GM23338 (cell line): ENCODE data around the gene QRICH1.

Experiments
- CTCF ChIP-seq, 2 experiments: fragments of 200-600 bp in 1 of 2; sonication (generic) in 1 of 2; conservative IDR thresholded peaks; 2 replicates each; pipeline versions ENCODE4 v1.5.1 to v1.6.1; 2016 to 2017; ENCODE audit warnings: antibody characterized with exemption in 2 of 2, low read depth in 2 of 2, mild to moderate bottlenecking in 2 of 2, moderate library complexity in 1 of 2
- ETS1 ChIP-seq: IDR thresholded peaks from 2 replicates; pipeline ENCODE4 v1.6.1; 2016; ENCODE audit warnings: antibody characterized with exemption
- EZH2 ChIP-seq: fragments of 200-600 bp; sonication (generic); IDR thresholded peaks from one replicate; pipeline ENCODE4 v1.8.0; 2017; ENCODE audit warnings: antibody characterized with exemption, mild to moderate bottlenecking, low read depth; ENCODE audit not compliant: unreplicated experiment
- EZH2phosphoT487 ChIP-seq: fragments of 200-600 bp; sonication (generic); IDR thresholded peaks from one replicate; pipeline ENCODE4 v1.8.1; 2018; ENCODE audit warnings: antibody characterized with exemption; ENCODE audit not compliant: unreplicated experiment
- JUNB ChIP-seq: IDR thresholded peaks from one replicate; pipeline ENCODE4 v1.6.1; 2016; ENCODE audit warnings: antibody characterized with exemption; ENCODE audit not compliant: unreplicated experiment
- NANOG ChIP-seq: IDR thresholded peaks from 2 replicates; pipeline ENCODE4 v1.6.1; 2016; ENCODE audit warnings: antibody characterized with exemption, borderline replicate concordance
- POLR2AphosphoS5 ChIP-seq: IDR thresholded peaks from 2 replicates; pipeline ENCODE4 v1.6.1; 2016; ENCODE audit warnings: antibody characterized with exemption, low read depth
- REST ChIP-seq: IDR thresholded peaks from one replicate; pipeline ENCODE4 v1.6.1; 2018; ENCODE audit warnings: antibody characterized with exemption; ENCODE audit not compliant: unreplicated experiment
- STAT1 ChIP-seq: IDR thresholded peaks from one replicate; pipeline ENCODE4 v1.6.1; 2016; ENCODE audit warnings: antibody characterized with exemption; ENCODE audit not compliant: unreplicated experiment

DNA sequence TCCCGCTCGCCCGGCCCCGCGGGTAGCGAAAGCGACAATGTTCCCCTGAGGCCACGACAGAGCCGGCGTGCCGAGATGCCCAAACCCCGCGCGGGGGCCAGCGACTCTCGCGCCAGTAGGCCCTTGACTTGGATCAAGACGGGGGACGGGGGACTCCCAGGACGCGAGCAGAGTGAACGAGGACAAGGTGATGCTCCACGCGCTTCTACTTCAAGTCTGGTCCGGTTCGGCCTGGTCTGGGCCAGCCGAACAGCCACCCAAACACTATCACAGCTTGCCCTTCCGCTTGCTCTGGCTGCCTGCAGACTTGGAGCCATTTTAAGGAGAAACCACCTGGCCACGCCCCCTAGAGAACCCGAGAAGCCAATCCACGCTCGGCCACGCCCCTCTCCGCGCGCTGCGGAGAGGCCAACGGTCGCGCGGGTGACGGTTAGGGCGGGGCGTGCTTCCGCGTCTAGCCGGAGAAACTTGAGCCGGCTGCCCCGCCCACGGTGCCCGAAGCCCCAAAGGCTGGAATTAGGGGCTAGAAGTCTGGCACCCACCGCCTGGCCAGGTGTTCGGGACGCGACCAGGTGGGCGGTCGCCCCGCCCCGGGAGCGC, 72.6 kb downstream of the QRICH1 start:
- no peak for TF ChIP-seq CTCF (conservative IDR thresholded peaks at IDR 0.05; ENCODE audit: low read depth in 2 of 2)
- no peak for TF ChIP-seq EZH2phosphoT487
- peak; percentile 79 for TF ChIP-seq ETS1
- peak; percentile 100 for TF ChIP-seq POLR2AphosphoS5
- no peak for TF ChIP-seq STAT1
- no peak for TF ChIP-seq REST
- no peak for TF ChIP-seq NANOG
- no peak for TF ChIP-seq EZH2
- no peak for TF ChIP-seq JUNB
